Measurements from ENCODE around the gene INPP5A.
A peak's percentile ranks its signal among the peaks of the same experiment; 100 is the strongest.

Gene INPP5A

GRCh38 chr10:132611986-132612385 is 74.4 kb downstream of the INPP5A start:
- DNase-seq (ENCODE audit: low spot score), result no peak

DNA sequence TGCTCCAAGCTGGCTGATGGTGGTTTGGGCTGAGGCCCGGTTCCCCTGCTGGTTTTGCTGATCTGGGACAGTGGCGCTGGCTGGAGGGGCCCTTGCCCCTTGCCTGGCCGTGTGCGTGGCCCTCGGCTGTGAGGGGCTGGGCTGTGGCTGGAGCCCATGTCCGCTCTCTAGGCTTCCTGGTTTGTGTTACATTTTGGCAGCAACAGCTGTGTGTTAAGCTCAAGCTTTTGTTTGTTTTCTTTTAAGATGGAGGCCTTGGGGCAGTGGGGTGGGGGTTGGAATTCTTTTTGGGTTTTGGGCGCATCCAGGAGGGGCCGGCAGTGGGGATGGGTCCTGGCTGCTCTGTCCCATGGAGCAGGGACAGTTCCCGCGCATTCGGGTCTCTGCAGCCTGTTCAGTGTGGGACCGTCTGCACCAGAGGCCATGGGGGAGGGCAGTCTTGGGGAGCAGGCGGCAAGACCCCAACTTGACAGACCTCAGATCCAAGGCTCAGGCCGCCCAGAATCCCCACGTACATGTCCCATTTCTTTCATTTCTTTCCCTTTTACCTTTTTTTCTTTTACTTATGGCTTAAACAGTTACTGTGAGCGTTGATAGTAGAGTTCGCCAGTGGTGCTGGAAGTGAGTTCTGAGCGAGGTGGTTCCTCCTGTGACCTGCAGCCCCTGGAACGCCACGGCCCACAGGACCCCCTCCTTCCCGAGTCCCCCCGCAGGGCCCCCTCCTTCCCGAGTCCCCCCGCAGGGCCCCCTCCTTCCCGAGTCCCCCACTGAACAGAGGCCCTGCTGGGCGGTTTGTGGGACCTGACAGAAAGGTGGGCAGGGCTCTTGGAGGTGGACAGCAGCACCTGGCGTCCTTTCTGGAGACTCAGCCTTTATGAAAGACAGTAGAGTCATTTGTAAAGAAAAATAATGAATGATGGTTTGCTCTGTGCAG is 75.3 kb downstream of the INPP5A start:
- DNase-seq (ENCODE audit: low spot score), result no peak

DNA sequence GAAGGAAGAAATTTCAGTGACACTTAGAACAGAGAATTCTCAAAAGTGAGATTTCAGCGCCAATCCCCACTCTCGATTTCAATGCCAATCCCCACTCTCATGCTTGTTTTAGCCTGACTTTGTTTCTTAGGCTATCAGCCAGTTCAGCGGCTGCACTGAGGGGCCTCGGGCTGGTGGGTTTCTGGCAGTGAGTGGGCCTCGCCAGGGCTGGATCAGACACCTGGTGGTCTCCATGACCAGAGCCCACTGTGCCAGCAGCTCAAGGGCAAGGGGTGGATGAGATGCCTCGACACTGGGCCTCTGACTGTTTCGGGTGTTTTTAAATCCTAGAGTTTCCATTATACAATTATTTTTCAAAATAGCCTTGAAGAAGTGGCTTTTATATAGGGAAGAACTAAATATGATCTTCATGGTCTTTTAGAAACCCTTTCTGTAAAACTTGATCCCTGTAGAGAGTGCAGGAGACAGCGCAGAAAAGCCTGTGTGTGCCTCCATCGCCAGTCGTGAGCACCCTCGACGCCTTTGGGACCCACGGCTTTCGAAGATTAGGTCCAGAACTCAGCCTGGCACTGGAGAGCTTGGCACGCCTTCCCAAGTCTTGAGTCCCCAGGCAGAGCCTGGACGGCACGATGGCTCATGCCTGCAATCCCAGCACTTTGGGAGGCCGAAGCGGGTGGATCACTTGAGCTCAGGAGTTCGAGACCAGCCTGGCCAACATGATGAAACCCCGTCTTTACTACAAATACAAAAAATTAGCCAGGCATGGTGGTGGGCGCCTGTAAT is 76.2 kb downstream of the INPP5A start:
- DNase-seq (ENCODE audit: low spot score), result no peak

- DNase-seq (ENCODE audit: low spot score), result no peak
These were observed 77.1 kb downstream of the INPP5A start for GRCh38 chr10:132614431-132615340.

- no peak for DNase-seq (ENCODE audit: low spot score)
These were observed 78.0 kb downstream of the INPP5A start for GRCh38 chr10:132615341-132616169.

- no peak for DNase-seq (ENCODE audit: low spot score)
These were observed 78.8 kb downstream of the INPP5A start for GRCh38 chr10:132616170-132616995.

GRCh38 chr10:132616996-132617736 is 79.6 kb downstream of the INPP5A start:
- DNase-seq (ENCODE audit: low spot score), result no peak

GRCh38 chr10:132617737-132618052 is 80.1 kb downstream of the INPP5A start:
- DNase-seq (ENCODE audit: low spot score), result no peak

DNA sequence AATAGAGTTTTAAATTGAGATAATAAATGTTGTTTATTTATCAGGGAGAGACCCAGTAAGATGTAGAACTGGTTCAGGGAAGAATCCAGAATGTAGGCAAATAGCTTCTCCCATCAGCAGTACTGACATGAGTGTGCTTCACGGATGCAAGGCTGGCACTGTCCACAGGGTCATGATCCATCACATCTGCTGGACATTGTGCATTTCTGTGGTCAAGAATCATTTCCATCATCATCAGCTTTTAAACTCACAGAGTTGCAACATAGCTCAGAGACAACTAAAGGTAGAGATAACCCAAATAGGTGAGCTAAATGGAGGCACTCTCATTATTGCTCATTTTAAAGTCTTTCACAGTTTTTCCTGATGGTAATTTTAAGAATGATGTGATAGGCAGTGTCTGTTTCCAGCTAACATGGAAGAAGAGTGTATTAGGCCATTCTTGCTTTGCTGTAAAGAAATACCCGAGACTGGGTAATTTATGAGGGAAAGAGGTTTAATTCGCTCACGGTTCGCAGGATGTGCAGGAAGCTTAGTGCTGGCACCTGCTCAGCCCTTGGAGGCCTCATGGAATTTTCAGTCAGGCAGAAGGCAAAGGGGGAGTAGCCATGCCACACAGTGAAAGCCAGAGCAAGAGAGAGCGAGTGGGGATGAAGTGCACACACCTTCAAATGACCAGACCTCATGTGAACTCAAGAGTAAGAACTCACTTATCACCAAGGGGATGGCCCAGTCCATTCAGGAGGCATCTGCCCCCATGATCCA is 80.8 kb downstream of the INPP5A start:
- no peak for DNase-seq (ENCODE audit: low spot score)

DNA sequence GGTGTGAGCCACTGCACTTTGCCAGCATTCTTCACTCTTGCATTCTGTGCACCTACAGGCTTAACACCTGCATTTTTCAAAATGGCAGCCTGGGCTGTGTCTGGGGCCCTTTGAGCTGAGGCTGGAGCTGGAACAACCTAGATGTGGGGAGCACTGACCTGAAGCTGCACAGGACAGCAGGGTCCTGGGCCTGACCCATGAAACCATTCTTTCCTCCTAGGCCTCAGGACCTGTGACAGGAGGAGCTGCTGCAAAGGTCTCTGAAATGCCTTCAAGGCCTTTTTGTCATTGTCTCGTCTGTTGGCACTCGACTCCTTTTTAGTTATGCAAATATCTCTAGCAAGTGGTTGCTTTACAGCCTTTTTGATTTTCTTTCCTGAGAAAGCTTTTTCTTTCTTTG is 82.3 kb downstream of the INPP5A start:
- DNase-seq (ENCODE audit: low spot score), result no peak

DNA sequence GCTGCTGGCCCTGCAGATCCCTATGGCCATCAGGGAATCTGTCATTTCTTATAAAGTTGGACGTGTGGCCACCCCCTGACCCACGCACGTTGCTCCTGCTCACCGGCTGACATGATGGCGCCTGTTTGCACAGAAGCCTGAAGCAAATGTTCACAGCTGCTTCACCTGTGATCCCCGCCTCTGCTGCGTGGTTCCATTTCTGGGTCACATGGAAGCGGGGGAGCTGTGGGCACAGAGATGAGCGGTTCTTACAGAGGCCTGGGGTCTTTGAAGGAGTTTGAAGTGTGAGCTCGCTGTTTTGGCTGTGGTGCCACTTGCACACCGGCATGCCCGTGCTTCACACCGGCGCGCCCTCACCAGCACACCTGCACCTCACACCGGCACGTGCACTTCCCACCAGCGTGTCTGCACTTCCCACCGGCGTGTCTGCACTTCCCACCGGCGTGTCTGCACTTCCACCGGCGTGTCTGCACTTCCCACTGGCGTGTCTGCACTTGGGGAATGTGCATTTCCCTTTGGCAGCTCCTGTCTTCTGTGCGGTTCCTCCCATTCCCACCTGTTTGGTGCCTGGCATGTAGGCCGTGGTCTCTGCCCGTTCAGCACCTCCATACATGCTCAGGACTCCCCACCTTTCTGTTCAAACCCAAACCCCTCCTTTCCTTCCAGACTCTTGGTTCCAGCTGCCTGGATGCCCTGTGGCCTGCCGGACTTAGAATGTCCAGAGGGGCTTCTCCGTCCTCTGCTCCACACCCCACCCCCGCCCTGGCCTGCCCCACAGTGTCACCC is 86.7 kb downstream of the INPP5A start:
- no peak for DNase-seq (ENCODE audit: low spot score)

- DNase-seq (ENCODE audit: low spot score), result no peak
These were observed 87.4 kb downstream of the INPP5A start for GRCh38 chr10:132624847-132625471.

DNA sequence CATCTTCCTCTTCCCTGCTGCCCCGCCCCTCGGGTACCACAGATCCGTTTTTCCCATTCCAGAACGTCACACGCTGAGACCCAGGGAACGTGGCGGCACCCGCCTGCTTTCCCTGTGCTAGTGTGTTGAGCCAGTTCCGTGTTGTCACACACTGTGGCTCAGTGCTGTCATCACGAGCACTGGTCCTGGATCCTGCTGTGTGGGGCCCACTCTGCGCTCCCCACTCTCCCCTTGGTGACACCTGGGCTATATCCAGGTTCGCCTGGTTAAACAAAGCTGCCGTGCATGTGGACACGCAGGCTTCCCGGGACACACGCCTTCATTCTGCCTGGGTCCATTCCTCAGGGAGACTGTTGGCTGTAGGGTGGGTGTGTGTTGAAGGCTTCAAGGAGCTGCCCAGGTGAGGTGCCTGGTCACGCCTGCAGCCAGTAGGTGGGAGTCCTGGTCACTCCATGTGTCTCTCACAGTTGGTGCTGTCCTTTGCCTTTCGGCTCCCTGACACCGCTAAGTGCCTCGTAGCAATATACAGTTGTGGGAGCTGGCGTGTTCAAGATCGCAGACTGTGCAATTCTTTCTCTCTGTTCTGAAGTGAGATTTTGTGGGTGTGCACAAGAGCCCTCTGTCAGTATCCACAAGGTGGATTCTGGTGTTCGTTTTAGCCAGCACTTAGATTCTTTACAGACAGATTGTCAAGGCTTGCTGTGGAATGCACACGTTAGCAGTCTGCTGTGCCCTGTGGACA is 88.6 kb downstream of the INPP5A start:
- DNase-seq (ENCODE audit: low spot score), result no peak

- DNase-seq (ENCODE audit: low spot score), result no peak
These were observed 89.4 kb downstream of the INPP5A start for GRCh38 chr10:132626761-132627665.

DNA sequence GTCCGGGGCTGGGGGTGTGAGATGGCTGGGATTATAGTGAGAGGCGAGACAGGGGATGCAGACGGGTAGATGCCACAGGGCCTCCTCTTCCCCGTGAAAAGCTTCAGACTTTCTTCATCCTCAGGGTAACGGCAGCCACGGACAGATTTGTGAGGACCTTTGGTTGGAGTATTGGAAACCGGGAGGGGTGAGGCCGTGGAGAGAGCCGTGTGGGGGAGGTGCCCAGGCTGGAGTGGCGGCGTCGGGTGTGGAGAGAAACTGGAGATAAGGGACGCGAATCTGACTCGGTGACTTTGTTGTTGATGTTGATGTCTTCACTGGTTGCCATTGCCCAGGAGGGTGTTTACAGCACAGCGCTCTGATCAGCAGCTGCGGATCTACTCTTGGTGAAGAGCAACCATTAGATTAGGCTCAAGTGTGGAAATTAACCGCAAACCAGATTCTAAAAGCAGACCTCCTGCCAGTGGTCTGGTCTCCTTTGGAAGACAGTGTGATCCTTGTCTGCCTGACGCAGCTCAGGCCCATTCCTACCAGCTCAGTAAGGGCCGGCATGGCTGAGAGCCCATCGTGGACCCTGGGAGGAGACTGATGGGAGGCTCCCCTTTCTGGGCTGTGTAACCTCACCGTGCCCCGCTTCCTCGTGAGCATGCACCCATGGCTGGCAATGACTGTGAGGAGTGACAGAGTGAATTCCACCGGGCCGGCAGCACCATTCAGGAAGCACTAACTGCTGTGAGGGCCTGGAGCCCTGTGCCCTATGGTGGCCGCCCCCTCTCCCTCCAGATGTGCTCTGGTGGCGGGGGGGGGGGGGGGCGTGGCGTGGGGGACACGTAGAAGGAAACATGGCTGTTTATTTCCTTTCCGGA is 90.3 kb downstream of the INPP5A start:
- peak; percentile 30 for DNase-seq (ENCODE audit: low spot score)

Measured in kidney capillary endothelial cell (primary cell).